SU-DHL-6 (cell line): ENCODE data around the gene ACD.

Source experiments
- H2AFZ ChIP-seq: fragments of 200-600 bp; sonication (generic); 2 replicates; pipeline ENCODE4 v1.6.1; 2014; ENCODE audit warnings: low read depth, mild to moderate bottlenecking, moderate library complexity, mixed read lengths, antibody characterized with exemption, low read length; ENCODE audit not compliant: severe bottlenecking
- H3F3A ChIP-seq: fragments of 200-600 bp; shearing (Covaris generic); 2 replicates; pipeline ENCODE4 v1.6.0; 2016; ENCODE audit warnings: antibody characterized with exemption, mild to moderate bottlenecking; ENCODE audit not compliant: insufficient read depth
- H3K27ac ChIP-seq: fragments of 200-600 bp; sonication (generic); 2 replicates; pipeline ENCODE4 v1.5.1; 2016; ENCODE audit warnings: low read depth, mild to moderate bottlenecking, low read length, moderate library complexity, mixed read lengths
- H3K27me3 ChIP-seq: fragments of 200-600 bp; sonication (generic), shearing (Covaris generic); 2 replicates; pipeline ENCODE4 v1.6.0; 2014; ENCODE audit warnings: mild to moderate bottlenecking, low read length
- H3K36me3 ChIP-seq: fragments of 200-600 bp; sonication (generic); 2 replicates; pipeline ENCODE4 v1.6.1; 2014; ENCODE audit warnings: mild to moderate bottlenecking, low read length, mixed read lengths
- H3K4me2 ChIP-seq: fragments of 300-600, 200-600 bp; shearing (Covaris generic), sonication (generic); 2 replicates; pipeline ENCODE4 v1.6.0; 2014; ENCODE audit warnings: low read length, low read depth, mild to moderate bottlenecking; ENCODE audit not compliant: poor library complexity, severe bottlenecking
- H3K4me3 ChIP-seq: fragments of 200-600 bp; sonication (generic); 2 replicates; pipeline ENCODE4 v1.5.1; 2014; ENCODE audit warnings: antibody characterized with exemption, low read length, mild to moderate bottlenecking, mixed read lengths; ENCODE audit not compliant: insufficient read depth, poor library complexity, severe bottlenecking
- H3K79me2 ChIP-seq: fragments of 200-600 bp; sonication (generic); 2 replicates; pipeline ENCODE4 v1.6.1; 2014; ENCODE audit warnings: mild to moderate bottlenecking, low read length, moderate library complexity; ENCODE audit not compliant: insufficient read depth
- H3K9ac ChIP-seq: fragments of 200-600 bp; sonication (generic); 2 replicates; pipeline ENCODE4 v1.7.0; 2014; ENCODE audit warnings: mild to moderate bottlenecking, low read length
- H3K9me2 ChIP-seq: fragments of 200-600 bp; sonication (generic); replicated peaks from 2 replicates; pipeline ENCODE4 v1.6.1; 2014; ENCODE audit warnings: low read length; ENCODE audit not compliant: insufficient read depth
- H3K9me3 ChIP-seq: fragments of 200-600 bp; sonication (generic); 2 replicates; pipeline ENCODE4 v1.6.1; 2014; ENCODE audit warnings: low read length, mixed read lengths; ENCODE audit not compliant: insufficient read depth
- H4K20me1 ChIP-seq: fragments of 200-600 bp; sonication (generic); 2 replicates; pipeline ENCODE4 v1.6.1; 2014; ENCODE audit warnings: low read depth, mild to moderate bottlenecking, antibody characterized with exemption, low read length, moderate library complexity, mixed read lengths
- EZH2phosphoT487 ChIP-seq: fragments of 200-600 bp; sonication (generic), shearing (Covaris generic); conservative IDR thresholded peaks from 2 replicates; pipeline ENCODE4 v1.6.1; 2018; ENCODE audit warnings: mild to moderate bottlenecking, antibody characterized with exemption, low read length, moderate library complexity, mixed read lengths
- TF ChIP-seq, protein P1 (sequence below): fragments of 200-600 bp; sonication (generic); IDR thresholded peaks from one replicate; pipeline ENCODE4 v1.5.1; 2017; ENCODE audit warnings: antibody characterized with exemption, mild to moderate bottlenecking, low read length, moderate library complexity; ENCODE audit not compliant: insufficient read depth, poor library complexity, severe bottlenecking

ACD gene

DNA sequence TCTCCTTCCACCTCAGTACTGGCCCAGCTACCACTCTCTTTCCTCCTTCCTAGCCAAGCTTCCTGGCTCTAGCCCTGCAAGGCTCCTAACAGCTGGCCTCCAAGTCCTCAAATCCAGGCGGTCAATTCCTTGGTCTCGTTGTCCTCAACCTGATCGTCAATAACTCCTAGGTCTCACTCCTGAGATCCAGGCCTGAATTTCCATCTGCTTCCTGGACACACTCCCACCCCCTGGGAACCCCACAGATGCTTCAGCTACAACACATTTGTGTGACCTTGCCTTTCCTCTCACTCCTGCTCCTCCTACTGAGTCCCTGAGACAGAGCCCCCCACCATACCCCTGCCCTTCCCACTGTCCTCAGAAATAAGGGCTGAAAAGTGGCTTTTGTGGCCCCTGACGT is 4.2 kb upstream of the ACD start:
- Histone ChIP-seq H3K9ac (no peak overlapping the region), H3K27me3 (no peaks in the 10 kb centered on the region), H2AFZ (no peak overlapping the region), H3K4me3 (no peak overlapping the region), H4K20me1 (no peaks in the 10 kb centered on the region), H3K79me2 (no peaks in the 10 kb centered on the region), H3K9me3 (no peaks in the 10 kb centered on the region), H3K36me3 (no peaks in the 10 kb centered on the region), H3K9me2 (no peaks in the 10 kb centered on the region), H3K27ac (no peak overlapping the region), H3K4me2 (no peak overlapping the region), H3F3A (peaks cover 3% of the 10 kb centered on the region; the same call in 1 of the 2 replicates)
- no peak for TF ChIP-seq EZH2phosphoT487
- TF ChIP-seq, protein P1, sequence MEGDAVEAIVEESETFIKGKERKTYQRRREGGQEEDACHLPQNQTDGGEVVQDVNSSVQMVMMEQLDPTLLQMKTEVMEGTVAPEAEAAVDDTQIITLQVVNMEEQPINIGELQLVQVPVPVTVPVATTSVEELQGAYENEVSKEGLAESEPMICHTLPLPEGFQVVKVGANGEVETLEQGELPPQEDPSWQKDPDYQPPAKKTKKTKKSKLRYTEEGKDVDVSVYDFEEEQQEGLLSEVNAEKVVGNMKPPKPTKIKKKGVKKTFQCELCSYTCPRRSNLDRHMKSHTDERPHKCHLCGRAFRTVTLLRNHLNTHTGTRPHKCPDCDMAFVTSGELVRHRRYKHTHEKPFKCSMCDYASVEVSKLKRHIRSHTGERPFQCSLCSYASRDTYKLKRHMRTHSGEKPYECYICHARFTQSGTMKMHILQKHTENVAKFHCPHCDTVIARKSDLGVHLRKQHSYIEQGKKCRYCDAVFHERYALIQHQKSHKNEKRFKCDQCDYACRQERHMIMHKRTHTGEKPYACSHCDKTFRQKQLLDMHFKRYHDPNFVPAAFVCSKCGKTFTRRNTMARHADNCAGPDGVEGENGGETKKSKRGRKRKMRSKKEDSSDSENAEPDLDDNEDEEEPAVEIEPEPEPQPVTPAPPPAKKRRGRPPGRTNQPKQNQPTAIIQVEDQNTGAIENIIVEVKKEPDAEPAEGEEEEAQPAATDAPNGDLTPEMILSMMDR = no peak

DNA sequence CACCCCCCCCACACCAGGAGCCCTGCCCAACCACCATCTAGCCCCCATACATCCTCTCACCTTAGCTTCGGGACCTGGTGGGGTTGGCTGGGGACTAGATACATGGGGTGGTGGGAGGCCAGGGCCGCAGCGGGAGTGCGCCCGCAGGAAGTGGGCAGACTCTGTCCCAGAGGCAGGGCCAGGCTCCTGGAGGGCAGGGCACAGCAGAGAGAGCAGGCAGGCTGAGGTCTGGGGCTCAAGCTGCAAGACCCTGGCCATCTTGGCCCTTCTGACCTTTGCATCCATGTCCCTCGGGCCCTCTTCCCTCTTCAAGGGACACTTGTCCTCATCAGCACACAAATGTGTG is 3.8 kb upstream of the ACD start:
- no peak overlapping the region for H2AFZ ChIP-seq
- H3K36me3 ChIP-seq = no peaks in the 10 kb centered on the region
- no peaks in the 10 kb centered on the region for H3K79me2 ChIP-seq
- H3K9ac ChIP-seq = no peak overlapping the region
- H3K4me2 ChIP-seq = no peak overlapping the region
- peaks cover 3% of the 10 kb centered on the region; the same call in 1 of the 2 replicates for H3F3A ChIP-seq
- no peak overlapping the region for H3K27ac ChIP-seq
- H3K9me3 ChIP-seq = no peaks in the 10 kb centered on the region
- no peak overlapping the region for H3K4me3 ChIP-seq
- TF ChIP-seq, protein P1 = no peak
- no peak for TF ChIP-seq EZH2phosphoT487
- no peaks in the 10 kb centered on the region for H4K20me1 ChIP-seq
- no peaks in the 10 kb centered on the region for H3K9me2 ChIP-seq
- H3K27me3 ChIP-seq = no peaks in the 10 kb centered on the region

DNA sequence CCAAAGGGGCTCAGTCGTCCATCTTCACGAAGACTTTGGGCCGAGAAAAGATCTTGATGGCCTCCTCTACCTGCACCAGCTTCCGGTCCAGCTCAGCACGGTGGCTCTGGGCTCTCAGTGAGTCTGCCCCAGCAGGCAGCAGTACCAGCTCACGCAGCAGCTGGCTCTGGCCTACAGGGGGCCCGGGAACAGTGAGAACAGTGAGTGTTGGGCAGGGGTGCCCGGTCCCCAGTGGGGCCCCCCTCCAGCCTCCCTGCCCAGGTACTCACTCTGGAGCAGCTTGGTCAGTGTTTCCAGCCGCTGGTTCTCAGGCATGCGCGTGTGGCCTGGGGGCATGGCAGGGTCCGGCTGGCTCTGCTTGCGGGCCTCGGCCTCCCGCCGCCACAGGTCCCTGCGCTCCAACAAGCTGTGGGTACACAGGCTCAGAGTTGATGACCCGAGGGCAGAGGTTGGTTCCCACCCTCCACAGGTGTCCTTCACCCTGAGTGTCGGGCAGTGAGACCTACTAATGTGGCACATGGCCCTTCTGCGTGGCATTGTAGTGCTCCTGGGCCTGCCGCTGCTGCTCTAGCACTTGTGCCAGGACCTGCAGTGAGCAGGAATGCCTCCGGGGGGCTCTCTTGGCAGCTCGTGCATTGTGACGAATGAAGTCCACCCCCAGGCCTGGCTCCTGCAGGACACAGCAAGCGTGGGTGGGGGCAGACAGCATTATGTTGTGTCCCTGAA is 3.3 kb upstream of the ACD start:
- no peaks in the 10 kb centered on the region for H3F3A ChIP-seq
- H4K20me1 ChIP-seq = no peaks in the 10 kb centered on the region
- H3K36me3 ChIP-seq = no peaks in the 10 kb centered on the region
- no peak overlapping the region for H3K9ac ChIP-seq
- H3K27ac ChIP-seq = no peak overlapping the region
- H3K4me2 ChIP-seq = no peak overlapping the region
- no peaks in the 10 kb centered on the region for H3K9me3 ChIP-seq
- TF ChIP-seq, protein P1 = no peak
- TF ChIP-seq EZH2phosphoT487 = no peak
- no peaks in the 10 kb centered on the region for H3K79me2 ChIP-seq
- no peak overlapping the region for H2AFZ ChIP-seq
- H3K9me2 ChIP-seq = no peaks in the 10 kb centered on the region
- no peaks in the 10 kb centered on the region for H3K27me3 ChIP-seq
- H3K4me3 ChIP-seq = no peak overlapping the region
